SU-DHL-6 (cell line): Measurements from ENCODE around the gene TAF11L12.
"Not testable (repeated sequence)": the region's sequence is repeated elsewhere in the genome, so short reads cannot be mapped to it uniquely, and the experiment has no call there.

Experiments used
- CTCF ChIP-seq: fragments of 200-600 bp; sonication (generic); IDR thresholded peaks from one replicate; pipeline ENCODE4 v1.5.1; 2017; ENCODE audit warnings: antibody characterized with exemption, mild to moderate bottlenecking, low read length, moderate library complexity; ENCODE audit not compliant: insufficient read depth, poor library complexity, severe bottlenecking
- EZH2phosphoT487 ChIP-seq: fragments of 200-600 bp; sonication (generic), shearing (Covaris generic); conservative IDR thresholded peaks from 2 replicates; pipeline ENCODE4 v1.6.1; 2018; ENCODE audit warnings: mild to moderate bottlenecking, antibody characterized with exemption, low read length, moderate library complexity, mixed read lengths

DNA sequence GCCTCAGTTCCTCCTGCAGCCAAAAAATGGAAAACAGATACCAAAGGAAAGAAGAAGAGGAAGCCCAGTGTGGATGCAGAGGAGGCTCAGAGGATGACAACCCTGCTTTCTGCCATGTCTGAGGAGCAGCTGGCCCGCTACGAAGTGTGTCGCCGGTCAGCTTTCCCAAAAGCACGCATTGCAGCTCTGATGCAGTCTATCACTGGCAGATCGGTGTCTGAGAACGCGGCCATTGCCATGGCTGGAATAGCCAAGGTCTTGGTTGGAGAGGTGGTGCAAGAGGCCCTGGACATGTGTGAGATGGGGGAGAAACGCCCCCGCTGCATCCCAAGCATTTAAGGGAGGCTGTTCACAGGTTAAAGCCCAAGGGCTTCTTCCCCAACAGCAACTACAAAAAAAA lies 39.0 kb downstream of the TAF11L12 start:
- not testable (repeated sequence) for TF ChIP-seq CTCF, EZH2phosphoT487
